Measurements from ENCODE around the gene RAD50. TPM values are rescaled to one million over a fixed set of nuclear protein-coding genes. Genes with fewer than 3 reads are reported as not detected.

RAD50 gene
- total RNA-seq, 4 donors from 2014 or later, result 35.8 to 47.5 (median 41.3) TPM

- no peak overlapping the region for H3K27ac ChIP-seq
- 90 to 100% methylated on average over 3 of the region's 3 CpGs for WGBS, 2 donors (ENCODE audit: low coverage in 1 of 2)
- TF ChIP-seq CTCF (IDR thresholded peaks at IDR 0.05), result no peak
- no peak for TF ChIP-seq POLR2A (IDR thresholded peaks at IDR 0.05)
- no peak for TF ChIP-seq EP300 (IDR thresholded peaks at IDR 0.05; ENCODE audit: low read depth)
- TF ChIP-seq POLR2AphosphoS5 (IDR thresholded peaks at IDR 0.05), result no peak
- no peak overlapping the region for H3K4me3 ChIP-seq
- H3K4me1 ChIP-seq, result no peaks in the 10 kb centered on the region
- DNase-seq, result no peak
- no peaks in the 10 kb centered on the region for H3K27me3 ChIP-seq
- no peaks in the 10 kb centered on the region for H3K36me3 ChIP-seq
- no peaks in the 10 kb centered on the region for H3K9me3 ChIP-seq
- in situ Hi-C loops (cut with MboI; ENCODE audit: low pct_ligation_motif_present in 1 of 4, low pct_unique_long_range_greater_than_20kb in 1 of 4, low sequenced_read_pairs in 3 of 4), result no loop called here
- intact Hi-C loops (cut with DNase I; ENCODE audit: low total_unique reads), result no loop called here
These were observed 129.4 kb downstream of the RAD50 start for GRCh38 chr5:132686193-132686592.

GRCh38 chr5:132687995-132688394 is 131.2 kb downstream of the RAD50 start:
- TF ChIP-seq EP300 (IDR thresholded peaks at IDR 0.05; ENCODE audit: low read depth) (no peak), CTCF (IDR thresholded peaks at IDR 0.05) (no peak), POLR2AphosphoS5 (IDR thresholded peaks at IDR 0.05) (no peak), POLR2A (IDR thresholded peaks at IDR 0.05) (no peak)
- H3K9me3 ChIP-seq, result no peaks in the 10 kb centered on the region
- 89 to 100% methylated on average over 1 to 5 of the region's 5 CpGs for WGBS, 2 donors (ENCODE audit: low coverage in 1 of 2)
- no peak overlapping the region for H3K27ac ChIP-seq
- no peaks in the 10 kb centered on the region for H3K4me1 ChIP-seq
- intact Hi-C loops (cut with DNase I; ENCODE audit: low total_unique reads), result no loop called here
- in situ Hi-C loops (cut with MboI; ENCODE audit: low pct_ligation_motif_present in 1 of 4, low pct_unique_long_range_greater_than_20kb in 1 of 4, low sequenced_read_pairs in 3 of 4), result no loop called here
- no peaks in the 10 kb centered on the region for H3K36me3 ChIP-seq
- no peaks in the 10 kb centered on the region for H3K27me3 ChIP-seq
- H3K4me3 ChIP-seq, result no peak overlapping the region
- no peak for DNase-seq

GRCh38 chr5:132688536-132689339 is 132.0 kb downstream of the RAD50 start:
- Histone ChIP-seq H3K27ac (no peak overlapping the region), H3K4me3 (no peak overlapping the region), H3K9me3 (no peaks in the 10 kb centered on the region), H3K4me1 (no peaks in the 10 kb centered on the region), H3K27me3 (no peaks in the 10 kb centered on the region), H3K36me3 (no peaks in the 10 kb centered on the region)
- intact Hi-C loops (cut with DNase I; ENCODE audit: low total_unique reads) (no loop called here), in situ Hi-C loops (cut with MboI; ENCODE audit: low pct_ligation_motif_present in 1 of 4, low pct_unique_long_range_greater_than_20kb in 1 of 4, low sequenced_read_pairs in 3 of 4) (no loop called here)
- TF ChIP-seq EP300 (IDR thresholded peaks at IDR 0.05; ENCODE audit: low read depth) (no peak), POLR2A (IDR thresholded peaks at IDR 0.05) (no peak), POLR2AphosphoS5 (IDR thresholded peaks at IDR 0.05) (no peak), CTCF (IDR thresholded peaks at IDR 0.05) (no peak)
- no peak for DNase-seq
- 54 to 60% methylated on average over 7 of the region's 7 CpGs for WGBS, 2 donors (ENCODE audit: low coverage in 1 of 2)

- intact Hi-C loops (cut with DNase I; ENCODE audit: low total_unique reads) (no loop called here), in situ Hi-C loops (cut with MboI; ENCODE audit: low pct_ligation_motif_present in 1 of 4, low pct_unique_long_range_greater_than_20kb in 1 of 4, low sequenced_read_pairs in 3 of 4) (no loop called here)
- H3K36me3 ChIP-seq, result no peaks in the 10 kb centered on the region
- no peak overlapping the region for H3K27ac ChIP-seq
- DNase-seq, result no peak
- TF ChIP-seq POLR2A (IDR thresholded peaks at IDR 0.05), result no peak
- no peak for TF ChIP-seq POLR2AphosphoS5 (IDR thresholded peaks at IDR 0.05)
- TF ChIP-seq CTCF (IDR thresholded peaks at IDR 0.05), result no peak
- no peak for TF ChIP-seq EP300 (IDR thresholded peaks at IDR 0.05; ENCODE audit: low read depth)
- H3K9me3 ChIP-seq, result no peaks in the 10 kb centered on the region
- 75 to 85% methylated on average over 7 of the region's 7 CpGs for WGBS, 2 donors (ENCODE audit: low coverage in 1 of 2)
- H3K4me3 ChIP-seq, result no peak overlapping the region
- no peaks in the 10 kb centered on the region for H3K4me1 ChIP-seq
- H3K27me3 ChIP-seq, result no peaks in the 10 kb centered on the region
These were observed 132.7 kb downstream of the RAD50 start for GRCh38 chr5:132689513-132689912.
